Endothelial cell of umbilical vein (primary cell): ENCODE measurements around the gene MRPS18B.

ENCODE experiments used
- EZH2 ChIP-seq: IDR thresholded peaks from 2 replicates; pipeline ENCODE4 v1.6.1; 2012; ENCODE audit warnings: borderline replicate concordance, low read depth, mild to moderate bottlenecking, moderate library complexity, low read length, inconsistent platforms; ENCODE audit not compliant: severe bottlenecking
- FOS ChIP-seq: IDR thresholded peaks from 2 replicates; pipeline ENCODE4 v1.6.1; 2011; ENCODE audit warnings: mild to moderate bottlenecking, low read length, moderate library complexity, borderline replicate concordance; ENCODE audit not compliant: insufficient read depth
- GATA2 ChIP-seq: IDR thresholded peaks from 2 replicates; pipeline ENCODE4 v1.7.0; 2011; ENCODE audit warnings: low read depth, mild to moderate bottlenecking, moderate library complexity, mixed read lengths, low read length; ENCODE audit not compliant: insufficient read length, insufficient read depth
- JUN ChIP-seq: IDR thresholded peaks from 2 replicates; pipeline ENCODE4 v1.6.1; 2011; ENCODE audit warnings: borderline replicate concordance, low read depth; ENCODE audit not compliant: insufficient read length, insufficient read depth
- MYC ChIP-seq: IDR thresholded peaks from one replicate; pipeline ENCODE4 v1.6.1; 2011; ENCODE audit warnings: mild to moderate bottlenecking, low read depth, low read length
- POLR2A ChIP-seq: IDR thresholded peaks from 2 replicates; pipeline ENCODE4 v1.6.1; 2012; ENCODE audit warnings: low read depth, mild to moderate bottlenecking, control low read depth, low read length
- POLR2AphosphoS5 ChIP-seq: IDR thresholded peaks from 2 replicates; pipeline ENCODE4 v1.6.1; 2012; ENCODE audit warnings: low read depth, mild to moderate bottlenecking, control low read depth, low read length, moderate library complexity; ENCODE audit not compliant: insufficient read depth
- TF ChIP-seq, protein P1 (sequence below), 2 donors: IDR thresholded peaks; 1 replicate in 1 of 2; 2 replicates in 1 of 2; pipeline ENCODE4 v1.5.1; 2011; ENCODE audit warnings: low read length in 2 of 2, mild to moderate bottlenecking in 2 of 2, moderate library complexity in 2 of 2, control low read depth in 1 of 2, inconsistent platforms in 1 of 2, low read depth in 1 of 2; ENCODE audit not compliant: insufficient read depth in 1 of 2; ENCODE audit errors: extremely low read depth in 1 of 2
- TF ChIP-seq, protein P2 (sequence below): IDR thresholded peaks from 2 replicates; pipeline ENCODE4 v1.6.1; 2011; ENCODE audit not compliant: insufficient read depth, insufficient read length

DNA sequence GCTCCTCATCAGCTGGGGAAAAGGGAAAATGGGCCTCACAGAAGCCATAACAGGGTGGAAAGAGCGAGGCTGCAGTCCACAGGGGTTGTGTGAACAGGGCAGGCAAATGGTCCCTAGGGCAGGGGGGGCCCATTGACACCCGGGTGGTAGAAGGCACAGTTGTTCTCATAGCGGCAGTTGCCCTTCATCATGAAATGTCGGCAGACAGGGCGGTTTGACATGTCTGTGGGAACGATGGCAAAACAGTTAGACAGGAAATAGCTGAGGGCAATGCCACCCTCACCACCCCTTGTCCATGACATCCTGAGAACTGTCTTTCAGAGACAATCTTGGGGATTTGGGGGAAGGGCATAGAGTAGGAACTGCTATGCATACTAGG lies 16.2 kb upstream of the MRPS18B start:
- TF ChIP-seq POLR2A (no peak), MYC (no peak), FOS (no peak), POLR2AphosphoS5 (no peak), JUN (no peak), GATA2 (no peak), EZH2 (no peak)
- TF ChIP-seq, protein P1, sequence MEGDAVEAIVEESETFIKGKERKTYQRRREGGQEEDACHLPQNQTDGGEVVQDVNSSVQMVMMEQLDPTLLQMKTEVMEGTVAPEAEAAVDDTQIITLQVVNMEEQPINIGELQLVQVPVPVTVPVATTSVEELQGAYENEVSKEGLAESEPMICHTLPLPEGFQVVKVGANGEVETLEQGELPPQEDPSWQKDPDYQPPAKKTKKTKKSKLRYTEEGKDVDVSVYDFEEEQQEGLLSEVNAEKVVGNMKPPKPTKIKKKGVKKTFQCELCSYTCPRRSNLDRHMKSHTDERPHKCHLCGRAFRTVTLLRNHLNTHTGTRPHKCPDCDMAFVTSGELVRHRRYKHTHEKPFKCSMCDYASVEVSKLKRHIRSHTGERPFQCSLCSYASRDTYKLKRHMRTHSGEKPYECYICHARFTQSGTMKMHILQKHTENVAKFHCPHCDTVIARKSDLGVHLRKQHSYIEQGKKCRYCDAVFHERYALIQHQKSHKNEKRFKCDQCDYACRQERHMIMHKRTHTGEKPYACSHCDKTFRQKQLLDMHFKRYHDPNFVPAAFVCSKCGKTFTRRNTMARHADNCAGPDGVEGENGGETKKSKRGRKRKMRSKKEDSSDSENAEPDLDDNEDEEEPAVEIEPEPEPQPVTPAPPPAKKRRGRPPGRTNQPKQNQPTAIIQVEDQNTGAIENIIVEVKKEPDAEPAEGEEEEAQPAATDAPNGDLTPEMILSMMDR (IDR thresholded peaks at IDR 0.05; ENCODE audit: extremely low read depth in 1 of 2, insufficient read depth in 1 of 2, low read depth in 1 of 2, low read length in 2 of 2), result no peak
- TF ChIP-seq, protein P2, sequence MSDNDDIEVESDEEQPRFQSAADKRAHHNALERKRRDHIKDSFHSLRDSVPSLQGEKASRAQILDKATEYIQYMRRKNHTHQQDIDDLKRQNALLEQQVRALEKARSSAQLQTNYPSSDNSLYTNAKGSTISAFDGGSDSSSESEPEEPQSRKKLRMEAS, result no peak
